Stimulated activated CD8-positive, alpha-beta memory T cell treated with anti-CD3 and anti-CD28 coated beads, Interleukin-4, amount 100 ng/mL, for 24 hours (primary cell): ENCODE results near the gene NUDT22.

Experiments used
- DNase-seq: peaks from one replicate; pipeline ENCODE4 v3.0.0-alpha.2; 2020; ENCODE audit warnings: low read depth

Gene NUDT22

DNA sequence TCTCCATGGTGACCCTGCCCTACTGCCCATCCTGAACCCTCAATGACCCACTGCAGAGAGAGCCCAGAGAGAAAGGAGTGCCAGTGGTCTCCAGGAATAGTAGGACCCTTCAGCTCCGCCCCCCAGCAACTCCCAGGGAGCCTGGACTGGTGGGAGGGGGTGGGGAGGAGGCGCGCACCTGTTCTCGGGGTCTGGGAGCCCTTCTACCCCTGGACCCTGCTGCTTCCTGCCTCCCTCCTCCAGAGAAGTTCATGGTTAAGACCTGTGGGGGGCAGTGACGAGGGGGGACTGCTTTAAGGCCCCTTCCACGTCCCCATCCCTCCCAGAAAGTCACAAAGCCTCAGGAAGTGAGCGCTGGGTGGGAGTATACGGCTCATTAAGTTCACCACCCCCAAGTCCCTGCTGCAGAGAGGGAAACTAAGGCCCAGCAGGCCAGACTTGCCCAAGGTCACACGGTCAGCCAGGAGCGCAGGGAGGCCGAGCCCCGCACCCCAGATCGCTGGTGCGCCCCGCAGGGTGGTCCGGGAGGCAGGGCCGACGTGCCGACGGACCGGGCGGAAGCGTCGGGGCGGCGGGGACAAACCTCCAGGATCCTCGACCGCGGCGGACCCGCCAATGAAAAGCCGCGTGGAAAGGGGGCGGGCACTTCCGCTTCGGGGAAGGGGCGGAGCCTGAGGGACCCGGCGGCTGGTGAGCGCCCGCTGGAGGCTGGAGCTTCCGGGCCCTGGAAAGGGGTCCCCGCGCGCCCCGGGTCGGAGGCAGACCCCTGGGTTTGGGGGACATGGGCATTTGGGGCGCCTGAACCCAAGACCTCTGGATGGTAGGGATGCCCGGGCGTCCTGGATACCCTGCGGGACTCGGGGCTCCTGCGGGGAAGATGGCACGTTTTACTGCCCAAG lies at the start of gene NUDT22, which contains the start of gene TRPT1:
NUDT22 (plus strand) TSS at position 667 of the 899 bp plus-strand sequence. CDS start 379 bp downstream, outside the sequence.
TRPT1 (minus strand) TSS at position 579 of the 899 bp plus-strand sequence; CDS start at position 253, 326 bp downstream.
- DNase-seq: peak; percentile 93

DNA sequence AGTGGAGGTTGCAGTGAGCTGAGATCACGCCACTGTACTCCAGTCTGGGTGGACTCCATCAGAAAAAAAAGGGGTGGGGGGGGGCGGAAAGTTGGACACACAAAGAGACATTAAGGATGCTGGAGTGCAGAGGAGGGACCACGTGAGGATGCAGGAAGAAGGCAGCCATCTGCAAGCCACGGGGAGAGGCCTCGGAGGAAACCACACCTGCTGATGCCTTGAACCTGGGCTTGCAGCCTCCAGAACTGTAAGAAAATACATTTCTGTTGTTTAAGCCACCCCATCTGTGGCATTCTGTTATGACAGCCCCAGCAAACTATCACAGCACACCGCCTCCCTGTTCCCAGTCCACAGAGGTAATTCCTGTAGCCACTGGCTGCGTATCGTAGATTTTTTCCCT lies 49.3 kb upstream of the NUDT22 start:
- no peak for DNase-seq

- DNase-seq: no peak
These were observed 47.9 kb upstream of the NUDT22 start for GRCh38 chr11:64178203-64178602.

GRCh38 chr11:64178951-64179639 lies 47.0 kb upstream of the NUDT22 start:
- DNase-seq: no peak

DNA sequence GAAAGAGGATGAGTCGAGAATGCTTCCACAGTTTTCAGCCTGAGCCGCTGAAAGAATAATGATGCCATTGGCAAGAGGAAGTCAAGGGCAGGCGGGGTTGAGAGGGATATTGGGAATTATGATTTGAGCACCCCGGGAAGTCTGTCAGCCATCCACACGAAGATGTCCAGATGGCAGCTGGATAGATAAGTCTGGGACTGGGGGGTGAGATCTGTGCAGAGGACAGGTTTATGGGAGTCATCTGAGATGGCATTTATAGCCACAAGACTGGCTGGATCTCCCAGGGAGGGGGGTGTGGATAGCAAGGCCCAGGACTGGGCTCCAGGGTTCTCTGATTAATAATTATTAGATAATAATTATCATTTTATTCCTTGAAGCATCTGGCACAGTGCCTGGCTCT lies 45.2 kb upstream of the NUDT22 start:
- DNase-seq: no peak

- no peak for DNase-seq
These were observed 44.3 kb upstream of the NUDT22 start for GRCh38 chr11:64181506-64182411.

DNA sequence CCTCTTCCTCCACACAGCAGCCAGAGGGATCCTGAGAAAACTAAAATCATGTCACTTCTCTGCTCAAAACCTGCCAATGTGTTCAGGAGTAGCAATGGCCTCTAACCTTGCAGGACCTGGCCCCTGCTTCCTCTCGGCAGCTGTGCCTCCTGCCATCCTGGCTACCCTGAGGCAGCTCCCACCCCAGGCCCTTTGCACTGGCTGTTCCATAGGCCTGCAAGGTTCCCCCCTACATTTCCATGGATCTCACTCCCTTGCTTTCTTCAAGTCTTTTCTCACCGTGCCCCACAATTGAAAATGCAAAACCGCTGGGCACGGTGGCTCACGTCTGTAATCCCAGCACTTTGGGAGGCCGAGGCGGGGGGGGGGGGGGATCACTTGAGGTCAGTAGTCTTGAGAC lies 42.2 kb upstream of the NUDT22 start:
- no peak for DNase-seq

- DNase-seq: no peak
These were observed 40.8 kb upstream of the NUDT22 start for GRCh38 chr11:64185175-64185692.

GRCh38 chr11:64185693-64186491 lies 40.2 kb upstream of the NUDT22 start, which contains the start of gene STIP1:
TSS of gene STIP1 (plus strand) at chr11:64186171. CDS start at chr11:64186262, 91 bp downstream.
- DNase-seq: peak; percentile 99

DNA sequence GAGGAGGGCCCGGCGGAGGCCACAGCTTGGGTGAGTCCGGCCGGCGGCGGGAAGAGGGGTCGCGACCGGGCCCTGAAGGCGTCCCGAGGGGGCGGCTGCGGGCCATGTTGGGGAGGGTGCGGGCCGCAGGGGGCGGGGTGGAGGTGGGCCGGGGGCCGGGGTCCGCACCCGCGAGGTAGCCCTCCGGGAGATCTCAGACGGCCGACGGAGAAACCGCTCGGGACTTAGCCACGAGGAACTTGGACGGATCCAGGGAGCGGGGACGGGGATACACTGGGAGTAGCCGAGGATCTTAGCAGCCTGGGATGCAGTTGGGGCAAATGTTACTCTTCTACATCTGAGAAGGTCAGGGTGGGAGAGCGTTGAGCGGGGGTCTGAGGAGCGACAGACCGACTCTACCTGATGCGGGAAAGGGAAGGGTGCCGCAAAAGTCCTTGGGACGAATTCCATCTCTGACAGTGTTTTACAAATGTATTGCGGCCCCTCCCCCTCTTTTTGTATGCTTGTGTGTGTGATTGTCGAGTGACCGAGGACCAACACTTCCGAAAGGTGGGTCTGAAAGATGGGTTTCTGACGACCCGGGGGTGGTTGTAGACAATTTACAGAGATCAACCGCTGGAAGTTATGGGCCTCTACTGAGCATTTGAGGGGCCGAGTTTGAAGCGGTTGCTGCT lies 39.4 kb upstream of the NUDT22 start:
- no peak for DNase-seq

- DNase-seq: no peak
These were observed 33.6 kb upstream of the NUDT22 start for GRCh38 chr11:64192434-64192833.

DNA sequence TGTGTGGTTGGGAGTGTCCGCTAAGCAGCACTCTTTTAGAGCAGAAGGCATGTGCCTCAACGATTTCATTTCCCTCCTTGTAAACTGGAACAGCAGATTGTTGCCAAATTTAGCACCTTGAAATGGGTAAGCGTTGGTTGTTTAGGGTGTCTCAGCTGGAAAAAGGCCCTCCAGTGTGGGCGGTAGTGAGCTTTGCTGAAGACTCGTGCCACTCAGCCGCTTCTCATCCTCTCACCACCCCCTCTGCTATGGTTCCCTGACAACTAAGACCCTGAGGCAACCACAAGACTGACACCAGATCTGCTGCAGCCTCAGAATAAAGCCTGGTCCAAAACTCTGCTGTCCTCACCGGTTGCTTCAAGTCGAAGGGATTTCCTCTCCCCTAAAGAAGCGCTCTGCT lies 29.4 kb upstream of the NUDT22 start:
- DNase-seq: no peak

DNA sequence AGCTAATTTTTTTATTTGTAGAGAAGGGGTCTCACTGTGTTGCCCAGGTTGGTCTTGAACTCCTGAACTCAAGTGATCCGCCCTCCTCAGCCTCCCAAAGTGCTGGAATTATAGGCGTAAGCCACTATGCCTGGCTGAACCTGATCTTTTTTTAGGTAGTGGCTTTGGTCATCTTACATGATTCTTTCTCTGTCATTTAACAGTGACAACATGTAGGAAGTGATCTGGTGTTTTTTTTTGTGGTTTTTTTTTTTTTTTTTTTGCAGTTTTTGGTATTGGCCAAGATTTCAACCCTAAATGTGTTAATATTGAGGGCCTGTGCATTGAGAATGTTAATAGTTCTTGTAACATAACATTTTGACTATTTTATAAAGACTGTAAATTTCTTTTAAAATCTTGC lies 27.6 kb upstream of the NUDT22 start:
- DNase-seq: no peak

DNA sequence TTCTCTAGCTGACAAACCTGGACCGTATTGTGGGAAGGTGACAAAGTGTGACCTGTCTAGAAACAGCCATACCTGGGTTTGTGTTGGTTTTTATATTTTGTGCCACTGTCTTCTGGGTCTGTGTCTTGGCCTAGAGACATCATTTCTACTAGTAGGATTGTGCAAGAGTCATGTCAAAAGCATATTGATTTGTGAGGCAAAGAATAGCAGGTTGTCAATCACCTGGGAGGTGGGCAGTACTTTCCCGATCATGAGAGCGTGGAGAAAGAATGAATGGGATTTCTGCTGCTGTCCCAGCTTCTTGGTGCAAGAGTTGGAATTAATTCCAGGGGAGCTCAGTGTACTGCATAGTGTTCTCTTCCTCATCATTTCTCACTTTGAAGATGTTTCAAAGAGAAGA lies 24.5 kb upstream of the NUDT22 start:
- DNase-seq: no peak

GRCh38 chr11:64202992-64203391 lies 23.1 kb upstream of the NUDT22 start:
- no peak for DNase-seq

- no peak for DNase-seq
These were observed 22.5 kb upstream of the NUDT22 start for GRCh38 chr11:64203421-64204079.

DNA sequence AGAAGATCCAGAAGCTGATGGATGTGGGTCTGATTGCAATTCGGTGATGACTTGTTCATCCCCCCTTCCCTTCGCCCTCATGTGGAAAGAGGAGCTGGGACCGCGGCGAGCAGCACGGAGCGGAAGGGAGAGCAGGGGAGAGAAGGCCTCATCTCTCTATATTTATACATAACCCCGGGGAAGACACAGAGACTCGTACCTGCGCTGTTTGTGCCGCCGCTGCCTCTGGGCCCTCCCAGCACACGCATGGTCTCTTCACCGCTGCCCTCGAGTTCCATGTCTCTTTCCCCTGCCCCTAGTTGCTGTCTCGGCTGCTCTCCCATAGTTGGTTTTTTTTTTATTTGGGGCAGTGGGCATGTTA lies 22.0 kb upstream of the NUDT22 start:
- DNase-seq: no peak

DNA sequence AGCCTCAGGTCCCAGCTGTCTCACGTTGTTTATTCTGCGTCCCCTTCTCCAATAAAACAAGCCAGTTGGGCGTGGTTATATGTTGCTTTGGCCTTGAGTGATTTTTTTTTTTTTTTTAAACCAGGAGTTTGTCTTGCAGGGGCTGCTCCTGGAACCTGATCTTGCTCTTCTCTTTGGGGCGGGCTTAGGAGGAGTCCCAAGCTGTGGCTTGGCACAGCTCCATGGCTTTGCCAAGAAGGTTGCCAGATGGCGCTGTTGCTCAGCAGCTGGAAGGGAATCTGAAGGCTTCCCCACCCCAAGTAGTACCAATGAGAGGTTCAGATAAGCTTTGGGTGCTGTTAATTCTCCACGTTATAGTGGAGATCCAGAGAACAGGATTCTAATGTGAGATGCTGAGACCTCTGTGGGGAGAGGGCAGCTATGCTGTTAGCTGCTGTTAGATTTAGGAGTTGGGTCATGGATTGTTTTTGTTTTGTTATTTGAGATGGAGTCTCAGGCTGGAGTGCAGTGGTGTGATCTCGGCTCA lies 21.5 kb upstream of the NUDT22 start:
- peak; percentile 59 for DNase-seq

GRCh38 chr11:64206457-64207255 lies 19.4 kb upstream of the NUDT22 start, which contains the start of gene FERMT3:
TSS of gene FERMT3 (plus strand) at chr11:64206721. CDS start at chr11:64207365, 644 bp downstream.
- peak; percentile 77 for DNase-seq
